SK-N-SH treated with all-trans-retinoic acid at 6 μM for 48 hours (cell line): ENCODE data around the gene ABHD17C.
A peak's percentile ranks its signal among the peaks of the same experiment; 100 is the strongest.

Source experiments
- ATAC-seq: fragments of 200-7000 bp; cut with Tn5 transposase; 3 replicates; pipeline ENCODE4 v1.9.1; 2020; ENCODE audit warnings: mild to moderate bottlenecking, moderate library complexity
- ARNTL ChIP-seq: fragments of 450-650 bp; formaldehyde crosslinking; IDR thresholded peaks from 2 replicates; pipeline ENCODE4 v1.5.0; 2020; ENCODE audit warnings: low read depth, mild to moderate bottlenecking, moderate library complexity, borderline replicate concordance
- BACH2 ChIP-seq: fragments of 250-450 bp; sonication (Bioruptor Pico); IDR thresholded peaks from 2 replicates; pipeline ENCODE4 v1.9.0; 2021; ENCODE audit warnings: mild to moderate bottlenecking, borderline replicate concordance
- CSDC2 ChIP-seq: fragments of 250-450 bp; sonication (Bioruptor Pico); IDR thresholded peaks from 2 replicates; pipeline ENCODE4 v1.5.0; 2020; ENCODE audit warnings: mild to moderate bottlenecking, moderate library complexity
- GLIS3 ChIP-seq: fragments of 250-450 bp; sonication (Bioruptor Pico); IDR thresholded peaks from 2 replicates; pipeline ENCODE4 v1.5.0; 2020; ENCODE audit warnings: mild to moderate bottlenecking, moderate library complexity
- ISL1 ChIP-seq: fragments of 250-450 bp; sonication (Bioruptor Pico); IDR thresholded peaks from 2 replicates; pipeline ENCODE4 v2.1.2; 2022; ENCODE audit warnings: mild to moderate bottlenecking, moderate library complexity
- OSR1 ChIP-seq: fragments of 250-450 bp; sonication (Bioruptor Pico); IDR thresholded peaks from 2 replicates; pipeline ENCODE4 v1.8.0; 2022; ENCODE audit warnings: moderate library complexity, mild to moderate bottlenecking, inconsistent platforms
- RARB ChIP-seq: fragments of 250-450 bp; sonication (Bioruptor Pico); IDR thresholded peaks from 2 replicates; pipeline ENCODE4 v1.8.0; 2021; ENCODE audit warnings: mild to moderate bottlenecking, moderate library complexity
- SNAI2 ChIP-seq: fragments of 250-450 bp; sonication (Bioruptor Pico); IDR thresholded peaks from 2 replicates; pipeline ENCODE4 v1.5.0; 2020; ENCODE audit warnings: mild to moderate bottlenecking, moderate library complexity
- TCF4 ChIP-seq: fragments of 250-450 bp; sonication (Bioruptor Pico); IDR thresholded peaks from 2 replicates; pipeline ENCODE4 v1.8.0; 2021; ENCODE audit warnings: mild to moderate bottlenecking, moderate library complexity, borderline replicate concordance
- TOX ChIP-seq: fragments of 250-450 bp; sonication (Bioruptor Pico); IDR thresholded peaks from 2 replicates; pipeline ENCODE4 v1.8.0; 2021; ENCODE audit warnings: mild to moderate bottlenecking, moderate library complexity, borderline replicate concordance
- ZC3H10 ChIP-seq: fragments of 250-450 bp; sonication (Bioruptor Pico); IDR thresholded peaks from 2 replicates; pipeline ENCODE4 v1.5.1; 2021; ENCODE audit warnings: mild to moderate bottlenecking, moderate library complexity
- ZFP3 ChIP-seq: fragments of 250-450 bp; sonication (Bioruptor Pico); IDR thresholded peaks from 2 replicates; pipeline ENCODE4 v1.5.0; 2020; ENCODE audit warnings: mild to moderate bottlenecking, moderate library complexity
- ZFP30 ChIP-seq: fragments of 450-650 bp; formaldehyde crosslinking; IDR thresholded peaks from 2 replicates; pipeline ENCODE4 v1.5.0; 2022; ENCODE audit warnings: mild to moderate bottlenecking, moderate library complexity
- ZNF565 ChIP-seq: fragments of 450-650 bp; formaldehyde crosslinking; conservative IDR thresholded peaks from 2 replicates; pipeline ENCODE4 v1.5.0; 2020; ENCODE audit warnings: low read depth, mild to moderate bottlenecking, moderate library complexity
- ZNF70 ChIP-seq: fragments of 450-650 bp; formaldehyde crosslinking; IDR thresholded peaks from 2 replicates; pipeline ENCODE4 v1.5.0; 2020; ENCODE audit warnings: mild to moderate bottlenecking, moderate library complexity
- ZNF8 ChIP-seq: fragments of 450-650 bp; formaldehyde crosslinking; IDR thresholded peaks from 2 replicates; pipeline ENCODE4 v1.5.0; 2020; ENCODE audit warnings: mild to moderate bottlenecking, moderate library complexity
- TF ChIP-seq, protein P1 (sequence below): fragments of 250-450 bp; sonication (Bioruptor Pico); IDR thresholded peaks from 2 replicates; pipeline ENCODE4 v1.5.1; 2020; ENCODE audit warnings: low read depth, mild to moderate bottlenecking, moderate library complexity
- TF ChIP-seq, protein P2 (sequence below): fragments of 250-450 bp; sonication (Bioruptor Pico); IDR thresholded peaks from 2 replicates; pipeline ENCODE4 v1.5.1; 2021; ENCODE audit warnings: mild to moderate bottlenecking, moderate library complexity
- TF ChIP-seq, protein P3 (sequence below): fragments of 250-450 bp; sonication (Bioruptor Pico); IDR thresholded peaks from 2 replicates; pipeline ENCODE4 v1.8.0; 2020; ENCODE audit warnings: mild to moderate bottlenecking, moderate library complexity, borderline replicate concordance
- TF ChIP-seq, protein P4 (sequence below): fragments of 250-450 bp; sonication (Bioruptor Pico); IDR thresholded peaks from 2 replicates; pipeline ENCODE4 v1.5.0; 2020; ENCODE audit warnings: mild to moderate bottlenecking, moderate library complexity

Gene ABHD17C

DNA sequence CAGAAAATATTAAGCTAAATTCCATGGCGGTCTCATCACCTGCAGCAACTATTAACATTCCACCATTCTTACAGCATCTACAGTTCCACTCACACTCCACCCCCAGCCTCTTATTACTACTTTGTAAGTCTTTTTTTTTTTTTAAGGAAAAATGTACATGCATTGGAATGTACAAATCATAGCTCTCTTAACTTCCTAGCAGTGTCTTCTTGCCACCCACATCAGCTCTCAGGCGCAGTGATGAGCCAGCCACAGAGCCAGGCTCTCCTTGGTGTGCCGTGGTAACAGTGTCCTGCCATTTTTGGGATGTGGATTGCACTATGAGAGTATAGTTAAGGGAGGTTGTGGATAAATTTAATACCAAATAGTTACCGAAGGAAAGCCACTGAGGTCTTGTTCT, 17.8 kb downstream of the ABHD17C start:
- ATAC-seq, result peak; percentile 32; the same call in 1 of the 3 replicates
- TF ChIP-seq ZFP3 (CRISPR knock-in tag), result no peak
- TF ChIP-seq GLIS3 (CRISPR knock-in tag), result no peak
- no peak for TF ChIP-seq ISL1
- TF ChIP-seq ZNF8, result no peak
- no peak for TF ChIP-seq ZC3H10 (CRISPR knock-in tag)
- no peak for TF ChIP-seq TCF4 (CRISPR knock-in tag)
- TF ChIP-seq, protein P1, sequence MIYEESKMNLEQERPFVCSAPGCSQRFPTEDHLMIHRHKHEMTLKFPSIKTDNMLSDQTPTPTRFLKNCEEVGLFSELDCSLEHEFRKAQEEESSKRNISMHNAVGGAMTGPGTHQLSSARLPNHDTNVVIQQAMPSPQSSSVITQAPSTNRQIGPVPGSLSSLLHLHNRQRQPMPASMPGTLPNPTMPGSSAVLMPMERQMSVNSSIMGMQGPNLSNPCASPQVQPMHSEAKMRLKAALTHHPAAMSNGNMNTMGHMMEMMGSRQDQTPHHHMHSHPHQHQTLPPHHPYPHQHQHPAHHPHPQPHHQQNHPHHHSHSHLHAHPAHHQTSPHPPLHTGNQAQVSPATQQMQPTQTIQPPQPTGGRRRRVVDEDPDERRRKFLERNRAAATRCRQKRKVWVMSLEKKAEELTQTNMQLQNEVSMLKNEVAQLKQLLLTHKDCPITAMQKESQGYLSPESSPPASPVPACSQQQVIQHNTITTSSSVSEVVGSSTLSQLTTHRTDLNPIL (CRISPR knock-in tag), result no peak
- TF ChIP-seq, protein P2, sequence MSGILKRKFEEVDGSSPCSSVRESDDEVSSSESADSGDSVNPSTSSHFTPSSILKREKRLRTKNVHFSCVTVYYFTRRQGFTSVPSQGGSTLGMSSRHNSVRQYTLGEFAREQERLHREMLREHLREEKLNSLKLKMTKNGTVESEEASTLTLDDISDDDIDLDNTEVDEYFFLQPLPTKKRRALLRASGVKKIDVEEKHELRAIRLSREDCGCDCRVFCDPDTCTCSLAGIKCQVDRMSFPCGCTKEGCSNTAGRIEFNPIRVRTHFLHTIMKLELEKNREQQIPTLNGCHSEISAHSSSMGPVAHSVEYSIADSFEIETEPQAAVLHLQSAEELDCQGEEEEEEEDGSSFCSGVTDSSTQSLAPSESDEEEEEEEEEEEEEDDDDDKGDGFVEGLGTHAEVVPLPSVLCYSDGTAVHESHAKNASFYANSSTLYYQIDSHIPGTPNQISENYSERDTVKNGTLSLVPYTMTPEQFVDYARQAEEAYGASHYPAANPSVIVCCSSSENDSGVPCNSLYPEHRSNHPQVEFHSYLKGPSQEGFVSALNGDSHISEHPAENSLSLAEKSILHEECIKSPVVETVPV (CRISPR knock-in tag), result no peak
- no peak for TF ChIP-seq ARNTL
- TF ChIP-seq, all 23 proteins: peak for 0

DNA sequence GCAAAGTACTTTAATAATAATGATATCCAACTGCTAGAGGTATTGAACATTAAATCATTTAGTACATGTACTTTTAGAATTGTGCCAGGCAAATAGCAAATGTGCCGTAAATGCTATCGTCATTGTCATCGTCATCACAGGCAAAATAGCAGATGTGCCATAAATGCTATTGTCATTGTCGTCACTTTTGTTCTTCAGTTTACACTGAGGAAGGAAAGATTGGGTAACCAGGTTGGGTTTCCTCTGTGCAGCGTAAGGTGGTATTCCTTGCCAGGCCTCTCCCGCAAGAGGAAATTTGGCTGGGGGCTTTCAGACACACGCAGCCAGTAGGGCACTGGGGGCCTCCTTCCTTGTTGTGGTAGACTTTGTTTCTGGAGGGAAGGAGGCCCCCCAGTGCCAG, 26.4 kb downstream of the ABHD17C start:
- no peak for ATAC-seq
- TF ChIP-seq BACH2, result no peak
- TF ChIP-seq, protein P3, sequence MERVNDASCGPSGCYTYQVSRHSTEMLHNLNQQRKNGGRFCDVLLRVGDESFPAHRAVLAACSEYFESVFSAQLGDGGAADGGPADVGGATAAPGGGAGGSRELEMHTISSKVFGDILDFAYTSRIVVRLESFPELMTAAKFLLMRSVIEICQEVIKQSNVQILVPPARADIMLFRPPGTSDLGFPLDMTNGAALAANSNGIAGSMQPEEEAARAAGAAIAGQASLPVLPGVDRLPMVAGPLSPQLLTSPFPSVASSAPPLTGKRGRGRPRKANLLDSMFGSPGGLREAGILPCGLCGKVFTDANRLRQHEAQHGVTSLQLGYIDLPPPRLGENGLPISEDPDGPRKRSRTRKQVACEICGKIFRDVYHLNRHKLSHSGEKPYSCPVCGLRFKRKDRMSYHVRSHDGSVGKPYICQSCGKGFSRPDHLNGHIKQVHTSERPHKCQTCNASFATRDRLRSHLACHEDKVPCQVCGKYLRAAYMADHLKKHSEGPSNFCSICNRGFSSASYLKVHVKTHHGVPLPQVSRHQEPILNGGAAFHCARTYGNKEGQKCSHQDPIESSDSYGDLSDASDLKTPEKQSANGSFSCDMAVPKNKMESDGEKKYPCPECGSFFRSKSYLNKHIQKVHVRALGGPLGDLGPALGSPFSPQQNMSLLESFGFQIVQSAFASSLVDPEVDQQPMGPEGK (CRISPR knock-in tag), result no peak

DNA sequence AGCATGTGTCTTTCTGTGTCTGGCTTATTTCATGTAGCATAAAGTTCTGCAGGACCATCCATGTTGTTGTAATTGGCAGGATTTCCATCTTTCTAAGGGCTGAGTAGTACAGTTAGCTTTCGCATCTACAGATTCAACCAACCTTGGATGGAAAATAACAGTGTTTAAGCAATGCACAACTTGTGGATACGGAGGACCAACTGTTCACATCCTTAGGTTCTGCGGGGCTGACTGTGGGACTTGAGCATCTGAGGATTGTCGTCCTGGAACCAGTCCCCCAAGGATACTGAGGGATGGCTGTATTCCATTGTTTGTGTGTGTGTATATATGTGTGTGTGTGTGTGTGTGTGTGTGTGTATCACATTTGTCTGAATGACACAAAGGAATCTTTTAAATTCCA, 27.7 kb downstream of the ABHD17C start:
- TF ChIP-seq ZNF8 (no peak), GLIS3 (CRISPR knock-in tag) (no peak), ZNF565 (CRISPR knock-in tag) (no peak), ZNF70 (no peak), ZFP30 (CRISPR knock-in tag) (no peak), TOX (CRISPR knock-in tag) (no peak), RARB (no peak), OSR1 (no peak), CSDC2 (no peak), ARNTL (no peak), SNAI2 (CRISPR knock-in tag) (no peak)
- TF ChIP-seq, protein P3 (CRISPR knock-in tag), result no peak
- TF ChIP-seq, protein P1 (CRISPR knock-in tag), result no peak
- TF ChIP-seq, protein P2 (CRISPR knock-in tag), result no peak
- no peak for ATAC-seq

DNA sequence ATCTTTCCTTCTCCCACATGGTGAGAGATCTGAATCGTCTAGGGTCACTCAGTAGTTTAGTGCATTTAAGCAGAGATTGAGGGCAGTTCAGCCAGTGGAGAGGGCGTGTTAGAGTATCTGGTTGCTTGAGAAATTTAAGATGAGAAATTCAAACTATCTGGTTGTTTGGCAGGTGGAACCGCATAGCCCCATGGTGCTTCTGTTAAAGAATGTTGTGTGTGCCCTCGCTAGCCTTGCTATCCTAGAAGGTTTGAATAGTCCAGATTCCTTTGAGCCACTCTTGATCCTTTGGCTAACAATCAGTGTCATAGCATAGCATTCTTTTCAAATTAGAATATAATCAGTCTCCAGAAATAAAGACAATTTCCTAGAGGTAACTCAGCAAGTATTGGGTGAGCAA, 32.1 kb downstream of the ABHD17C start:
- TF ChIP-seq TCF4 (CRISPR knock-in tag), result no peak
- no peak for TF ChIP-seq SNAI2 (CRISPR knock-in tag)
- TF ChIP-seq, protein P4, sequence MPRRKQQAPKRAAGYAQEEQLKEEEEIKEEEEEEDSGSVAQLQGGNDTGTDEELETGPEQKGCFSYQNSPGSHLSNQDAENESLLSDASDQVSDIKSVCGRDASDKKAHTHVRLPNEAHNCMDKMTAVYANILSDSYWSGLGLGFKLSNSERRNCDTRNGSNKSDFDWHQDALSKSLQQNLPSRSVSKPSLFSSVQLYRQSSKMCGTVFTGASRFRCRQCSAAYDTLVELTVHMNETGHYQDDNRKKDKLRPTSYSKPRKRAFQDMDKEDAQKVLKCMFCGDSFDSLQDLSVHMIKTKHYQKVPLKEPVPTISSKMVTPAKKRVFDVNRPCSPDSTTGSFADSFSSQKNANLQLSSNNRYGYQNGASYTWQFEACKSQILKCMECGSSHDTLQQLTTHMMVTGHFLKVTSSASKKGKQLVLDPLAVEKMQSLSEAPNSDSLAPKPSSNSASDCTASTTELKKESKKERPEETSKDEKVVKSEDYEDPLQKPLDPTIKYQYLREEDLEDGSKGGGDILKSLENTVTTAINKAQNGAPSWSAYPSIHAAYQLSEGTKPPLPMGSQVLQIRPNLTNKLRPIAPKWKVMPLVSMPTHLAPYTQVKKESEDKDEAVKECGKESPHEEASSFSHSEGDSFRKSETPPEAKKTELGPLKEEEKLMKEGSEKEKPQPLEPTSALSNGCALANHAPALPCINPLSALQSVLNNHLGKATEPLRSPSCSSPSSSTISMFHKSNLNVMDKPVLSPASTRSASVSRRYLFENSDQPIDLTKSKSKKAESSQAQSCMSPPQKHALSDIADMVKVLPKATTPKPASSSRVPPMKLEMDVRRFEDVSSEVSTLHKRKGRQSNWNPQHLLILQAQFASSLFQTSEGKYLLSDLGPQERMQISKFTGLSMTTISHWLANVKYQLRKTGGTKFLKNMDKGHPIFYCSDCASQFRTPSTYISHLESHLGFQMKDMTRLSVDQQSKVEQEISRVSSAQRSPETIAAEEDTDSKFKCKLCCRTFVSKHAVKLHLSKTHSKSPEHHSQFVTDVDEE (CRISPR knock-in tag), result no peak
- TF ChIP-seq TOX (CRISPR knock-in tag), result no peak
- TF ChIP-seq ZFP3 (CRISPR knock-in tag), result no peak
- TF ChIP-seq, protein P3 (CRISPR knock-in tag), result no peak
- TF ChIP-seq CSDC2, result no peak
- peak; percentile 65 for ATAC-seq
